IMR-90 (cell line): ENCODE measurements around the gene LUZP2. TPM values are rescaled to one million over a fixed set of nuclear protein-coding genes. Genes with fewer than 3 reads are reported as not detected.

Experiments
- ATAC-seq: fragments of 200-7000 bp; cut with Tn5 transposase; 2 replicates; pipeline ENCODE4 v1.9.1; 2020; ENCODE audit warnings: low read depth, mild to moderate bottlenecking, moderate library complexity
- BruUV-seq: library from RNA; stranded (reverse); fragments of 400-500 nt; replicated peaks from 2 replicates; lab custom pipeline; 2021; lab: Mats Ljungman, UMichigan
- CTCF ChIA-PET: fragments of 300-600 bp; formaldehyde crosslinking; extraction: SDS; loops from one replicate; lab custom pipeline; 2021; ENCODE audit warnings: antibody characterized with exemption; lab: Yijun Ruan, JAX
- POLR2A ChIA-PET: fragments of 300-600 bp; sonication (Branson Sonifier 250); formaldehyde crosslinking; loops from one replicate; lab custom pipeline; 2022; ENCODE audit warnings: antibody characterized with exemption; ENCODE audit not compliant: unreplicated experiment; lab: Charles Lee
- DNase-seq: peaks from one replicate; pipeline ENCODE4 v3.0.0; 2013
- H2AFZ ChIP-seq: replicated peaks from 2 replicates; pipeline ENCODE3; 2013; ENCODE audit warnings: low read length, mild to moderate bottlenecking; ENCODE audit not compliant: poor library complexity
- H2AK5ac ChIP-seq: 2 replicates; pipeline ENCODE4 v1.6.1; 2013; ENCODE audit warnings: low read depth, low read length, inconsistent platforms
- H2AK9ac ChIP-seq: replicated peaks from 2 replicates; pipeline ENCODE3; 2013; ENCODE audit warnings: mild to moderate bottlenecking, low read depth, low read length, moderate library complexity; ENCODE audit not compliant: poor library complexity
- H2BK120ac ChIP-seq: 2 replicates; pipeline ENCODE4 v1.6.1; 2013; ENCODE audit warnings: low read depth, low read length, inconsistent platforms
- H2BK15ac ChIP-seq: 3 replicates; pipeline ENCODE4 v1.6.1; 2013; ENCODE audit warnings: low read depth, low read length, inconsistent platforms
- H2BK20ac ChIP-seq: 2 replicates; pipeline ENCODE4 v1.6.1; 2013; ENCODE audit warnings: low read depth, mild to moderate bottlenecking, inconsistent platforms, low read length, moderate library complexity
- H2BK5ac ChIP-seq: 2 replicates; pipeline ENCODE4 v1.6.1; 2013; ENCODE audit warnings: mild to moderate bottlenecking, low read depth, low read length, inconsistent platforms; ENCODE audit not compliant: poor library complexity, severe bottlenecking
- H3K14ac ChIP-seq: replicated peaks from 2 replicates; pipeline ENCODE4 v1.6.1; 2013; ENCODE audit warnings: low read depth, low read length, inconsistent platforms
- H3K18ac ChIP-seq: 2 replicates; pipeline ENCODE4 v1.6.1; 2013; ENCODE audit warnings: low read depth, low read length, control low read depth
- H3K23ac ChIP-seq: 2 replicates; pipeline ENCODE4 v1.6.1; 2013; ENCODE audit warnings: low read depth, low read length, inconsistent platforms
- H3K27ac ChIP-seq: 2 replicates; pipeline ENCODE4 v1.5.1; 2013; ENCODE audit warnings: mild to moderate bottlenecking, control low read depth, low read length; ENCODE audit not compliant: insufficient read depth
- H3K27me3 ChIP-seq: 2 replicates; pipeline ENCODE4 v1.6.1; 2013; ENCODE audit warnings: low read length; ENCODE audit not compliant: control insufficient read depth, insufficient read depth
- H3K36me3 ChIP-seq: 2 replicates; pipeline ENCODE4 v1.6.1; 2013; ENCODE audit warnings: low read length, mixed read lengths; ENCODE audit not compliant: control insufficient read depth, insufficient read depth
- H3K4ac ChIP-seq: 2 replicates; pipeline ENCODE4 v1.6.1; 2013; ENCODE audit warnings: low read depth, low read length, inconsistent platforms
- H3K4me1 ChIP-seq: 2 replicates; pipeline ENCODE4 v1.6.1; 2013; ENCODE audit warnings: low read length, mixed read lengths; ENCODE audit not compliant: control insufficient read depth, insufficient read depth
- H3K4me2 ChIP-seq: 2 replicates; pipeline ENCODE4 v1.6.1; 2013; ENCODE audit warnings: low read depth, mild to moderate bottlenecking, control low read depth, low read length, moderate library complexity
- H3K4me3 ChIP-seq: 2 replicates; pipeline ENCODE4 v1.5.1; 2013; ENCODE audit warnings: low read depth, mild to moderate bottlenecking, control low read depth, low read length, moderate library complexity; ENCODE audit not compliant: insufficient read depth
- H3K56ac ChIP-seq: 2 replicates; pipeline ENCODE4 v1.6.1; 2013; ENCODE audit warnings: low read length, inconsistent platforms; ENCODE audit not compliant: insufficient read depth; ENCODE audit errors: extremely low read depth
- H3K79me1 ChIP-seq, 2 experiments: 2 replicates each; pipeline ENCODE4 v1.6.1; 2013; ENCODE audit warnings: low read length in 2 of 2, inconsistent platforms in 1 of 2, low read depth in 1 of 2
- H3K9ac ChIP-seq: 2 replicates; pipeline ENCODE4 v1.6.1; 2013; ENCODE audit warnings: low read depth, low read length, control low read depth
- H3K9me1 ChIP-seq: 2 replicates; pipeline ENCODE4 v1.6.1; 2013; ENCODE audit warnings: low read length, inconsistent platforms; ENCODE audit not compliant: insufficient read depth
- H3K9me3 ChIP-seq: 2 replicates; pipeline ENCODE4 v1.6.1; 2013; ENCODE audit warnings: low read length; ENCODE audit not compliant: control insufficient read depth, insufficient read depth
- H4K20me1 ChIP-seq: 2 replicates; pipeline ENCODE4 v1.6.1; 2013; ENCODE audit warnings: low read length, inconsistent platforms; ENCODE audit not compliant: insufficient read depth
- H4K5ac ChIP-seq: 2 replicates; pipeline ENCODE4 v1.6.1; 2013; ENCODE audit warnings: mild to moderate bottlenecking, low read depth, low read length, control low read depth
- H4K8ac ChIP-seq, 2 experiments: 2 replicates each; pipeline ENCODE4 v1.6.1; 2013; ENCODE audit warnings: low read depth in 2 of 2, low read length in 2 of 2, control low read depth in 1 of 2, inconsistent platforms in 1 of 2
- H4K91ac ChIP-seq: 2 replicates; pipeline ENCODE4 v1.6.1; 2013; ENCODE audit warnings: low read depth, low read length, inconsistent platforms; ENCODE audit not compliant: insufficient read depth
- BHLHE40 ChIP-seq: fragments of 150-350 bp; IDR thresholded peaks from 2 replicates; pipeline ENCODE4 v1.6.1; 2016; ENCODE audit warnings: mild to moderate bottlenecking, low read depth, low read length
- CEBPB ChIP-seq: IDR thresholded peaks from 2 replicates; pipeline ENCODE4 v1.6.1; 2012; ENCODE audit warnings: low read depth, low read length, improper control_type of control experiment
- CHD1 ChIP-seq: IDR thresholded peaks from 2 replicates; pipeline ENCODE4 v1.6.1; 2012; ENCODE audit warnings: low read depth, low read length, improper control_type of control experiment
- FOS ChIP-seq: fragments of 150-350 bp; IDR thresholded peaks from 2 replicates; pipeline ENCODE4 v1.6.1; 2016; ENCODE audit warnings: low read depth, low read length
- MAFK ChIP-seq: IDR thresholded peaks from 2 replicates; pipeline ENCODE4 v1.6.1; 2012; ENCODE audit warnings: low read depth, low read length, improper control_type of control experiment
- MAZ ChIP-seq: IDR thresholded peaks from 2 replicates; pipeline ENCODE4 v1.6.1; 2012; ENCODE audit warnings: low read depth, mild to moderate bottlenecking, low read length, improper control_type of control experiment, moderate library complexity, borderline replicate concordance
- MXI1 ChIP-seq: IDR thresholded peaks from 2 replicates; pipeline ENCODE4 v1.6.1; 2012; ENCODE audit warnings: low read depth, mild to moderate bottlenecking, low read length, moderate library complexity, borderline replicate concordance
- NFE2L2 ChIP-seq: fragments of 150-350 bp; IDR thresholded peaks from 2 replicates; pipeline ENCODE4 v1.6.1; 2016; ENCODE audit warnings: low read depth, mild to moderate bottlenecking, low read length
- POLR2A ChIP-seq: IDR thresholded peaks from 2 replicates; pipeline ENCODE4 v1.6.1; 2012; ENCODE audit warnings: mild to moderate bottlenecking, low read depth, low read length
- RAD21 ChIP-seq: IDR thresholded peaks from 2 replicates; pipeline ENCODE4 v1.6.1; 2012; ENCODE audit warnings: low read length, improper control_type of control experiment
- RCOR1 ChIP-seq: IDR thresholded peaks from 2 replicates; pipeline ENCODE4 v1.6.1; 2012; ENCODE audit warnings: mild to moderate bottlenecking, low read length, improper control_type of control experiment; ENCODE audit not compliant: insufficient replicate concordance
- RFX5 ChIP-seq: IDR thresholded peaks from 2 replicates; pipeline ENCODE4 v1.8.0; 2012; ENCODE audit warnings: low read depth, mild to moderate bottlenecking, low read length, moderate library complexity
- SMC3 ChIP-seq: fragments of 150-350 bp; IDR thresholded peaks from 2 replicates; pipeline ENCODE4 v1.6.1; 2016; ENCODE audit warnings: low read depth, mild to moderate bottlenecking, antibody characterized with exemption, low read length, moderate library complexity
- USF2 ChIP-seq: fragments of 150-350 bp; IDR thresholded peaks from 2 replicates; pipeline ENCODE4 v1.6.1; 2017; ENCODE audit warnings: mild to moderate bottlenecking, antibody characterized with exemption, low read length, low read depth
- WGBS, 2 experiments: methylation state at CpG; one replicate each; pipeline versions ENCODE4 v1.1.5 to v1.1.7; 2013; ENCODE audit warnings: missing lambda C conversion rate in 2 of 2; ENCODE audit not compliant: insufficient read length in 1 of 2; ENCODE audit errors: extremely low coverage in 2 of 2; 5-methylcytosine and 5-hydroxymethylcytosine counted together
- dilution Hi-C: fragments of 300-500 bp; cut with HindIII; formaldehyde crosslinking; loops from one replicate; pipeline ENCODE4 v1.14.3; 2018; ENCODE audit warnings: low sequenced_read_pairs; ENCODE audit not compliant: unreplicated experiment
- in situ Hi-C: fragments of 300-500 bp; cut with MboI; formaldehyde crosslinking; loops from 3 replicates; pipeline ENCODE4 v1.14.3; 2019; ENCODE audit warnings: low sequenced_read_pairs, inconsistent platforms, mixed read lengths
- intact Hi-C: fragments of 100-400 bp; cut with micrococcal nuclease; formaldehyde crosslinking; loops from 2 replicates; pipeline ENCODE4 v1.10.0; 2022
- polyA plus RNA-seq, 3 experiments: library from polyadenylated mRNA; depleted of rRNA; stranded (reverse); fragments of >200 nt; gene quantifications; 2 replicates each; pipeline ENCODE4 v1.2.3, GENCODE V29; 2012; ENCODE audit warnings: low replicate concordance in 1 of 3
- total RNA-seq: library from RNA; depleted of rRNA; stranded (reverse); fragments of >200 nt; gene quantifications from 2 replicates; pipeline ENCODE4 v1.2.3, GENCODE V29; 2012
- TF ChIP-seq, protein P1 (sequence below): fragments of 150-350 bp; IDR thresholded peaks from 2 replicates; pipeline ENCODE4 v1.6.1; 2016; ENCODE audit warnings: low read depth, mild to moderate bottlenecking, low read length, moderate library complexity, borderline replicate concordance
- TF ChIP-seq, protein P2 (sequence below): conservative IDR thresholded peaks from 2 replicates; pipeline ENCODE4 v1.5.1; 2012; ENCODE audit warnings: mild to moderate bottlenecking, low read depth, low read length, improper control_type of control experiment

Gene LUZP2
- total and polyA plus RNA-seq, 2 of the 4 experiments (the other 2 are of a cell fraction), result 0.89 to 2.0 TPM

DNA sequence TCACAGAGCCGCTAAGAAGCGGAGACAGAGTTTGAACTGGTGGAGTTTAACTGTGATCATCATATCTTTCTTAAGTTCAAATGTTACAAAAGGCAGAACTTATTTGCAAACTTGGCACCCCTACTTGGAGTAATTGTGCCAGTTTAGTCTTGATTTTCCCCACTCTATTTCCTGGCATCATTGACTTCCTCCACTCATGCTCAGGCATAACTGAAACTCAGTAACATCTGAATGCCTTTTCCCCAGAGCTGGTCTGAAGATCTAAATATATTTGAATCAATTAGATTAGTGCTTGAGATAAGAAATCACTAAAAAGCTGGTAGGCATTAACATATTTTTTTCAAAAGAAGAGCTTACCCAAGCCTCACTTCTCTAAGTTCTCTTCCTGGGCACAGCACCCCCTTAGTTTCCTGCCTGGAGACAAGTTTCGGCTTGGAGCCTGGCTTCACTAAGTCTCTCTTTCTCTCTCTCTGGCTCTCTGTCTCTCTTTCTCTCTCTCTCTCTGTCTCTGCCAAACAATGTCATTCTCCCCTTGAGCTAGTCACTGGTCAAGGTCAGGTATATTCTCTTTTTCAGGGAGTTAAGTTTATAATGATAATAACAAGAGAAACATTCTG lies 190.8 kb downstream of the LUZP2 start:
- Histone ChIP-seq H2AK9ac (no peak overlapping the region), H2BK15ac (no peak overlapping the region), H4K20me1 (no peaks in the 10 kb centered on the region), H3K4me3 (no peak overlapping the region), H3K79me1 (no peaks in the 10 kb centered on the region), H3K27me3 (no peaks in the 10 kb centered on the region), H3K9ac (no peak overlapping the region), H3K4me2 (no peak overlapping the region), H4K8ac (no peak overlapping the region), H2BK120ac (no peak overlapping the region), H2AK5ac (no peak overlapping the region), H3K23ac (no peak overlapping the region), H4K5ac (no peak overlapping the region), H3K18ac (no peak overlapping the region), H2BK5ac (no peak overlapping the region), H3K27ac (no peak overlapping the region), H3K4ac (no peak overlapping the region), H3K56ac (no peak overlapping the region), H3K36me3 (no peaks in the 10 kb centered on the region), H3K9me3 (no peaks in the 10 kb centered on the region), H3K4me1 (no peaks in the 10 kb centered on the region), H4K91ac (no peak overlapping the region), H3K14ac (no peak overlapping the region), H2BK20ac (no peak overlapping the region), H3K9me1 (no peaks in the 10 kb centered on the region), H2AFZ (no peak overlapping the region)
- in situ Hi-C loops (no loop called here), dilution Hi-C loops (no loop called here), intact Hi-C loops (no loop called here)
- POLR2A ChIA-PET, result no interaction called here
- CTCF ChIA-PET, result no interaction called here
- ATAC-seq (no peak), DNase-seq (no peak)
- WGBS, 2 experiments, result no CpG with 5 or more reads among the region's 3 CpGs
- BruUV-seq, result no TSS peak
- TF ChIP-seq, protein P1, sequence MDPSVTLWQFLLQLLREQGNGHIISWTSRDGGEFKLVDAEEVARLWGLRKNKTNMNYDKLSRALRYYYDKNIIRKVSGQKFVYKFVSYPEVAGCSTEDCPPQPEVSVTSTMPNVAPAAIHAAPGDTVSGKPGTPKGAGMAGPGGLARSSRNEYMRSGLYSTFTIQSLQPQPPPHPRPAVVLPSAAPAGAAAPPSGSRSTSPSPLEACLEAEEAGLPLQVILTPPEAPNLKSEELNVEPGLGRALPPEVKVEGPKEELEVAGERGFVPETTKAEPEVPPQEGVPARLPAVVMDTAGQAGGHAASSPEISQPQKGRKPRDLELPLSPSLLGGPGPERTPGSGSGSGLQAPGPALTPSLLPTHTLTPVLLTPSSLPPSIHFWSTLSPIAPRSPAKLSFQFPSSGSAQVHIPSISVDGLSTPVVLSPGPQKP, result no peak
- TF ChIP-seq CEBPB (no peak), USF2 (no peak), CHD1 (no peak), MAFK (no peak), RCOR1 (no peak), POLR2A (no peak), FOS (no peak), MXI1 (no peak), MAZ (no peak), SMC3 (no peak), BHLHE40 (no peak), RAD21 (no peak), NFE2L2 (no peak), RFX5 (no peak)
- TF ChIP-seq, protein P2, sequence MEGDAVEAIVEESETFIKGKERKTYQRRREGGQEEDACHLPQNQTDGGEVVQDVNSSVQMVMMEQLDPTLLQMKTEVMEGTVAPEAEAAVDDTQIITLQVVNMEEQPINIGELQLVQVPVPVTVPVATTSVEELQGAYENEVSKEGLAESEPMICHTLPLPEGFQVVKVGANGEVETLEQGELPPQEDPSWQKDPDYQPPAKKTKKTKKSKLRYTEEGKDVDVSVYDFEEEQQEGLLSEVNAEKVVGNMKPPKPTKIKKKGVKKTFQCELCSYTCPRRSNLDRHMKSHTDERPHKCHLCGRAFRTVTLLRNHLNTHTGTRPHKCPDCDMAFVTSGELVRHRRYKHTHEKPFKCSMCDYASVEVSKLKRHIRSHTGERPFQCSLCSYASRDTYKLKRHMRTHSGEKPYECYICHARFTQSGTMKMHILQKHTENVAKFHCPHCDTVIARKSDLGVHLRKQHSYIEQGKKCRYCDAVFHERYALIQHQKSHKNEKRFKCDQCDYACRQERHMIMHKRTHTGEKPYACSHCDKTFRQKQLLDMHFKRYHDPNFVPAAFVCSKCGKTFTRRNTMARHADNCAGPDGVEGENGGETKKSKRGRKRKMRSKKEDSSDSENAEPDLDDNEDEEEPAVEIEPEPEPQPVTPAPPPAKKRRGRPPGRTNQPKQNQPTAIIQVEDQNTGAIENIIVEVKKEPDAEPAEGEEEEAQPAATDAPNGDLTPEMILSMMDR, result no peak
